OCI-LY7 (cell line): Measurements from ENCODE around the gene STAG1. TPM values are rescaled to one million over a fixed set of nuclear protein-coding genes. Genes with fewer than 3 reads are reported as not detected.
"Not testable (repeated sequence)": the region's sequence is repeated elsewhere in the genome, so short reads cannot be mapped to it uniquely, and the experiment has no call there.

Source experiments
- BruUV-seq: library from RNA; stranded (reverse); fragments of 400-500 nt; replicated peaks from 2 replicates; lab custom pipeline; 2021; lab: Mats Ljungman, UMichigan
- CTCF ChIA-PET: fragments of 300-600 bp; sonication (Branson Sonifier 250); formaldehyde crosslinking; loops from one replicate; lab custom pipeline; 2022; ENCODE audit warnings: antibody characterized with exemption; ENCODE audit not compliant: unreplicated experiment; lab: Charles Lee
- POLR2A ChIA-PET: fragments of 300-600 bp; sonication (Branson Sonifier 250); formaldehyde crosslinking; loops from one replicate; lab custom pipeline; 2022; ENCODE audit warnings: antibody characterized with exemption; lab: Charles Lee
- DNase-seq: peaks from one replicate; pipeline ENCODE4 v3.0.0-alpha.2; 2015; ENCODE audit warnings: low spot score
- H2AFZ ChIP-seq: fragments of 200-600 bp; sonication (generic), shearing (Covaris generic); 2 replicates; pipeline ENCODE4 v1.6.1; 2014; ENCODE audit warnings: mild to moderate bottlenecking, antibody characterized with exemption, low read length, moderate library complexity
- H3K27ac ChIP-seq: fragments of 200-600 bp; sonication (generic); 2 replicates; pipeline ENCODE4 v1.5.1; 2014; ENCODE audit warnings: mixed run types, low read depth, mild to moderate bottlenecking, moderate library complexity, low read length, inconsistent platforms; ENCODE audit not compliant: poor library complexity, severe bottlenecking
- H3K36me3 ChIP-seq: fragments of 200-600 bp; sonication (generic); 2 replicates; pipeline ENCODE4 v1.6.1; 2014; ENCODE audit warnings: mild to moderate bottlenecking, antibody characterized with exemption, low read length, moderate library complexity, mixed read lengths; ENCODE audit not compliant: insufficient read depth
- H3K4me1 ChIP-seq: fragments of 200-600 bp; sonication (generic); 2 replicates; pipeline ENCODE4 v1.5.1; 2014; ENCODE audit warnings: mild to moderate bottlenecking, low read length; ENCODE audit not compliant: insufficient read depth, poor library complexity, severe bottlenecking
- H3K4me2 ChIP-seq: fragments of 200-600 bp; sonication (generic); 2 replicates; pipeline ENCODE4 v1.6.1; 2014; ENCODE audit warnings: mild to moderate bottlenecking, low read length
- H3K4me3 ChIP-seq: fragments of 200-600 bp; sonication (generic); 2 replicates; pipeline ENCODE4 v1.5.1; 2014; ENCODE audit warnings: mild to moderate bottlenecking, low read depth, low read length; ENCODE audit not compliant: poor library complexity, severe bottlenecking
- H3K79me2 ChIP-seq: fragments of 200-600 bp; sonication (generic); 2 replicates; pipeline ENCODE4 v1.6.1; 2016; ENCODE audit warnings: low read depth, mild to moderate bottlenecking, low read length, moderate library complexity, mixed read lengths; ENCODE audit not compliant: insufficient read depth
- H3K9me2 ChIP-seq: fragments of 200-600 bp; sonication (generic); 2 replicates; pipeline ENCODE4 v1.6.1; 2016; ENCODE audit warnings: mild to moderate bottlenecking, low read length, mixed read lengths; ENCODE audit not compliant: insufficient read depth
- H3K9me3 ChIP-seq: fragments of 200-600 bp; sonication (generic); 2 replicates; pipeline ENCODE4 v1.6.1; 2014; ENCODE audit warnings: mild to moderate bottlenecking, mixed run types, low read length, mixed read lengths
- H4K20me1 ChIP-seq: fragments of 200-600 bp; sonication (generic); 2 replicates; pipeline ENCODE4 v1.6.1; 2014; ENCODE audit warnings: mild to moderate bottlenecking, antibody characterized with exemption, low read length, moderate library complexity, mixed read lengths; ENCODE audit not compliant: insufficient read depth
- CTCF ChIP-seq: fragments of 200-600 bp; sonication (generic); conservative IDR thresholded peaks from 2 replicates; pipeline ENCODE4 v1.5.1; 2014; ENCODE audit warnings: mild to moderate bottlenecking, antibody characterized with exemption, low read length, moderate library complexity, mixed read lengths
- EZH2phosphoT487 ChIP-seq: fragments of 200-600 bp; sonication (generic); IDR thresholded peaks from 2 replicates; pipeline ENCODE4 v1.6.1; 2018; ENCODE audit warnings: low read depth, borderline replicate concordance, mild to moderate bottlenecking, mixed run types, antibody characterized with exemption, low read length, moderate library complexity, mixed read lengths
- intact Hi-C: fragments of 100-400 bp; cut with micrococcal nuclease; formaldehyde crosslinking; loops from one replicate; pipeline ENCODE4 v1.10.0; 2022; ENCODE audit not compliant: unreplicated experiment
- total RNA-seq, 2 experiments: library from RNA; depleted of rRNA in 1 of 2; stranded (reverse); fragments of >200 nt in 1 of 2; shearing (Covaris generic) in 1 of 2; gene quantifications; 2 replicates each; pipeline ENCODE4 v1.2.3, GENCODE V29; 2014 to 2022

Gene STAG1
- total RNA-seq, 2 experiments from 2014 or later: 30.7 to 46.6 TPM

GRCh38 chr3:136750897-136751315 is 1.3 kb downstream of the STAG1 start:
- no peaks in the 10 kb centered on the region for H3K9me3 ChIP-seq
- H3K79me2 ChIP-seq: peaks cover 60% of the 10 kb centered on the region
- H3K4me3 ChIP-seq: peak overlapping the region; percentile 90
- peaks cover 48% of the 10 kb centered on the region for H3K4me1 ChIP-seq
- no peaks in the 10 kb centered on the region for H3K36me3 ChIP-seq
- TSS peak; percentile 77 for BruUV-seq
- ChIA-PET POLR2A (no interaction called here), CTCF (no interaction called here)
- H2AFZ ChIP-seq: peak overlapping the region; percentile 9; the same call in 1 of the 2 replicates
- no peaks in the 10 kb centered on the region for H4K20me1 ChIP-seq
- DNase-seq: no peak
- intact Hi-C loops: no loop called here
- H3K9me2 ChIP-seq: no peaks in the 10 kb centered on the region
- TF ChIP-seq CTCF (no peak), EZH2phosphoT487 (no peak)
- H3K4me2 ChIP-seq: peak overlapping the region; percentile 96
- peak overlapping the region; percentile 94 for H3K27ac ChIP-seq

- H4K20me1 ChIP-seq: no peaks in the 10 kb centered on the region
- no peaks in the 10 kb centered on the region for H3K9me2 ChIP-seq
- BruUV-seq: no TSS peak
- peak overlapping the region; percentile 94 for H3K27ac ChIP-seq
- DNase-seq: peak; percentile 51
- ChIA-PET POLR2A (interaction anchor here (0.6 to 1.6 kb wide), 8 partner anchors 10 to 679 kb away, joined by 3 to 6 read pairs (median 4); partner anchors contain the start of gene PCCB), CTCF (no interaction called here)
- peak overlapping the region; percentile 90 for H3K4me3 ChIP-seq
- no peaks in the 10 kb centered on the region for H3K9me3 ChIP-seq
- peak overlapping the region; percentile 9; the same call in 1 of the 2 replicates for H2AFZ ChIP-seq
- TF ChIP-seq CTCF (no peak), EZH2phosphoT487 (no peak)
- peaks cover 54% of the 10 kb centered on the region for H3K4me1 ChIP-seq
- no peaks in the 10 kb centered on the region for H3K36me3 ChIP-seq
- intact Hi-C loops: no loop called here
- peak overlapping the region; percentile 96 for H3K4me2 ChIP-seq
- H3K79me2 ChIP-seq: peaks cover 66% of the 10 kb centered on the region
Measured at GRCh38 chr3:136750209-136750896, 1.8 kb downstream of the STAG1 start.

GRCh38 chr3:136749602-136750001 is 2.6 kb downstream of the STAG1 start:
- Histone ChIP-seq H3K4me1 (peaks cover 54% of the 10 kb centered on the region), H2AFZ (peak overlapping the region; percentile 9; the same call in 1 of the 2 replicates), H3K79me2 (peaks cover 74% of the 10 kb centered on the region), H3K4me2 (peak overlapping the region; percentile 96), H3K4me3 (peak overlapping the region; percentile 90), H3K27ac (peak overlapping the region; percentile 94)
- CTCF ChIA-PET, H3K9me3 ChIP-seq, H4K20me1 ChIP-seq, intact Hi-C loops, H3K36me3 ChIP-seq, H3K9me2 ChIP-seq, BruUV-seq: not testable (repeated sequence)
- POLR2A ChIA-PET: interaction anchor here (0.5 to 1.6 kb wide), 14 partner anchors 9 to 679 kb away, joined by 3 to 6 read pairs (median 4); partner anchors contain the start of genes MSL2 and PCCB
- peak; percentile 29 for DNase-seq
